GM06990 (cell line): ENCODE results near the gene CLK3.

Experiments
- DNase-seq: peaks from one replicate; pipeline ENCODE4 v3.0.0-alpha.2; 2011; ENCODE audit not compliant: insufficient read length; ENCODE audit errors: extremely low read depth
- H3K27me3 ChIP-seq: replicated peaks from 2 replicates; pipeline ENCODE4 v1.6.0; 2011; ENCODE audit warnings: low read length; ENCODE audit not compliant: control insufficient read depth, insufficient read depth
- H3K36me3 ChIP-seq: 2 replicates; pipeline ENCODE4 v1.5.1; 2011; ENCODE audit warnings: low read length; ENCODE audit not compliant: control insufficient read depth, insufficient read depth
- H3K4me3 ChIP-seq: replicated peaks from 2 replicates; pipeline ENCODE4 v1.5.1; 2011; ENCODE audit warnings: low read depth, mild to moderate bottlenecking, control low read depth, low read length
- TF ChIP-seq, protein P1 (sequence below): IDR thresholded peaks from 2 replicates; pipeline ENCODE4 v1.5.1; 2011; ENCODE audit warnings: low read length, control low read depth, mild to moderate bottlenecking, inconsistent platforms; ENCODE audit not compliant: insufficient read depth, poor library complexity, severe bottlenecking

Gene CLK3

DNA sequence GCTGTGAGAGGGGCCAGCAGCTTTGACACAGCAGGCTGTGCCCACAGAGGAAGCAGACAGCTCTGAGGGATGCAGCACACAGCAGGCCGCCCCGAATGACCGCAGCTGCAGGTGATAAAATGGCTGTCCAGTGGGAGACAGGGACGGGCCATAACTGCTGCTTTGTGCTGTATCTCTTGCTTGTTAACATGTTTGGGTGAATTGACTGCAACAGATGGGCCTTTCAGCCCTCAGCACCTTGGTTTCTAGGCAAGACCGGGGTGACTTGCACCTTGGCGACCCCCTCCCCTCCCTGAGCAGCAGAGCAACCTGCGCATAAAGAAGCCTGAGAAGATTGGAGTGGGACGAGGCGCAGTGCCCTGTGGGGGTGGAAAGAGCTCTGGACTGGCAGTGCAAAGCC lies 36.6 kb upstream of the CLK3 start:
- Histone ChIP-seq H3K27me3 (no peaks in the 10 kb centered on the region), H3K4me3 (no peak overlapping the region), H3K36me3 (peaks cover 39% of the 10 kb centered on the region)
- no peak for DNase-seq
- TF ChIP-seq, protein P1, sequence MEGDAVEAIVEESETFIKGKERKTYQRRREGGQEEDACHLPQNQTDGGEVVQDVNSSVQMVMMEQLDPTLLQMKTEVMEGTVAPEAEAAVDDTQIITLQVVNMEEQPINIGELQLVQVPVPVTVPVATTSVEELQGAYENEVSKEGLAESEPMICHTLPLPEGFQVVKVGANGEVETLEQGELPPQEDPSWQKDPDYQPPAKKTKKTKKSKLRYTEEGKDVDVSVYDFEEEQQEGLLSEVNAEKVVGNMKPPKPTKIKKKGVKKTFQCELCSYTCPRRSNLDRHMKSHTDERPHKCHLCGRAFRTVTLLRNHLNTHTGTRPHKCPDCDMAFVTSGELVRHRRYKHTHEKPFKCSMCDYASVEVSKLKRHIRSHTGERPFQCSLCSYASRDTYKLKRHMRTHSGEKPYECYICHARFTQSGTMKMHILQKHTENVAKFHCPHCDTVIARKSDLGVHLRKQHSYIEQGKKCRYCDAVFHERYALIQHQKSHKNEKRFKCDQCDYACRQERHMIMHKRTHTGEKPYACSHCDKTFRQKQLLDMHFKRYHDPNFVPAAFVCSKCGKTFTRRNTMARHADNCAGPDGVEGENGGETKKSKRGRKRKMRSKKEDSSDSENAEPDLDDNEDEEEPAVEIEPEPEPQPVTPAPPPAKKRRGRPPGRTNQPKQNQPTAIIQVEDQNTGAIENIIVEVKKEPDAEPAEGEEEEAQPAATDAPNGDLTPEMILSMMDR = no peak

DNA sequence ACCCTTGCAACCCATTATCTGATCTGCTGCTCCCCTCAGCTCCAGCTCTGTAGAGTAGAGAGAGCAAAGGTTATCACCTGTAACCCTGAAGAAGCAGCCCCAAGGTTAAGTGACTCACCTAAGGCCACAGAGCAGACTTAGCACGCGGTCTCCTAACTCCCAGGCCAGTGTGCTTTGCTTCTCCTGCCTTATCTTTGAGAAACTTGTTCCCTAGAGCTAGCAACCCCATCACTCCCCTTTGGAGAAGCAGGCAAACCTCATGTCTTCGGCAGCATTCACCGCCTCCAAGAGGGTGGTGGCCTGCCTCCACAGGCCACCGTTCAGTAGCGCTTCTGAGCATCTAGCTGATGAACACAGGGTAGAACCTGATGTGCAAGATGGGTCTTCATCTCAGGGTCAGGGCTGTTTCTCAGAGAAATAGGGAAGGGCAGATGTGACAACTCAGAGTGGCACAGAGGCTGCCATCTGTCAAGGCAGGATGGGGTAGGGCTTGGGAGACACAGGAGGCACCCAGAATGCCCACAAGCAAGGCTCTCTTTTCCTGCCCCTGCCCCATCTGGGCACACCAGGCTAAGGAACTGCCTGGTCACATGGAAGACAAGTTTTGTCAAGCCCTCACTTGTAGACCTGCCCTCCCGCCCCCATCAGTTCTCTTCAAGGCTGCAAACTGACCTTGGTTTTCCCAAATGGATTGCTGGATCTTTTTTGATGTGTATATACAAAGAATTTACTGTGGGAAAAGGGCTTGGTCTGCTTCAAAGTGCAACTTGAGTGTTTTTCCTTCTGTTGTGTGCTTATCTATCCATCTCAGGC lies 34.9 kb upstream of the CLK3 start:
- Histone ChIP-seq H3K36me3 (peaks cover 34% of the 10 kb centered on the region), H3K27me3 (no peaks in the 10 kb centered on the region), H3K4me3 (no peak overlapping the region)
- TF ChIP-seq, protein P1 = no peak
- DNase-seq = no peak

DNA sequence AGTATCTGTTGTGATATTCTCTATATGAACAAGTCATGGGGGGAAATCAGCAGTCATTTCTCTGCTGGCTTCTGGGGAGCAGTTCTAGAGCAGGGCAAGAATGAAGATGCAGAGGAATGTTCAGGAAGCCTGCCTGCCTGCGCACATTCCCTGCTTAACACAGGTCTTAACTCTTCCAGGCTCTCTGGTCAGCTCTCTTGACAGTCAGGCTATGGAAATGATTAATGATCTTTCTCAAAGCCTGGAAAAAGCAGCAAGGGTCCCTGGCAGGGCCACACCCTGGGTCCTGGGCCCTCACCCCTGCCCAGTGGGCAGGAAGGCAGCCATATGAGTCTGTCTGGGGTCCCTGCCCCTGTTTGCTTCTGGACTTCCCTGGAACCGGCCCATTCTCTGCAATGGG lies 31.4 kb upstream of the CLK3 start:
- no peak for DNase-seq
- peaks cover 38% of the 10 kb centered on the region for H3K36me3 ChIP-seq

DNA sequence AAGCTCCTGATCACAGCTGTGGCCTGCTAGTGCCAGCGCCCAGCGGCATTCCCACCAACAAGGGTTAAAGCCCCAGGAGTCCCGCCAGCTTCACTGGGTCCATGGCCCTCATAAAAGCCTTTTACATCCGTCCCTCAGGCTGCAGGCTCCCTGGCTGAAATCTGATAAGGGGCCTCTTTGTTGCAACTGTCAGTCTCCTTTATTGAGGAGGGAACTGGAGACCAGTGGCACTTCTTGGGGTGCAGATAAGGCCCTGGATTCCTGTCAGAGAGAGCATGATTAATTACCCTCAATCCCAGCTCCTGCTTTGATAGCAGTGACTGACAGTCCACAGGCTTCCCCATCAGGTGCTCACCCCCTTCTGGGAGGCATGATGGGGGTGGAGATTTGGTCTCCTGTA lies 30.9 kb upstream of the CLK3 start:
- H3K36me3 ChIP-seq = peaks cover 41% of the 10 kb centered on the region
- TF ChIP-seq, protein P1 = no peak
- no peaks in the 10 kb centered on the region for H3K27me3 ChIP-seq
- DNase-seq = no peak
- no peak overlapping the region for H3K4me3 ChIP-seq

More for the DNA sequence above, 31.4 kb upstream of the CLK3 start:
- TF ChIP-seq, protein P1 = no peak
- Histone ChIP-seq H3K27me3 (no peaks in the 10 kb centered on the region), H3K4me3 (no peak overlapping the region)

DNA sequence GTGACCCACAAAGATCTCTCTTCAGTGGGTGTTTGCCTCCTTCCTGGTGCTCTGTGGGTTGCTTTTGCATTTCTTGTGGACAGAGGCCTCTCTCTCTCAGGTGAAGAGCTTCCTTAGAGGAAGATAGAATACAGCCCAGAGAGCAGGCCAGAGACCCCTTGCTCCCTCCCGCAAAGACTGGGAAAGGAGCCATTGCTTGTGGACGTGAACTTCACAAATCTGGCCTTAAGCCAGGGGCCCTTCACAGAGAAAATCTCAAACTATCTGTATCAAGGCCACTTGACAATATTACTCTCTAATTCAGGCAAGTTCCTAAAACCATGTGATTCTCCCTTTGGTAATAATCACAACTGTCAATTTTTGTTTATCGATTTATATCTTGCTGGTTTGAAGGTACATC lies 30.4 kb upstream of the CLK3 start:
- Histone ChIP-seq H3K4me3 (no peak overlapping the region), H3K27me3 (no peaks in the 10 kb centered on the region), H3K36me3 (peaks cover 43% of the 10 kb centered on the region)
- TF ChIP-seq, protein P1 = no peak
- DNase-seq = no peak
